Nephron progenitor cell (in vitro differentiated cells): ENCODE results near the gene NTRK3.

Experiments used
- DNase-seq: peaks from one replicate; pipeline ENCODE4 v3.0.0; 2021
- H3K27ac Mint-ChIP-seq: 2 replicates; pipeline ENCODE4 v1.8.0; 2021; ENCODE audit warnings: mild to moderate bottlenecking, moderate library complexity, mixed read lengths
- H3K27me3 Mint-ChIP-seq: 2 replicates; pipeline ENCODE4 v1.8.0; 2021; ENCODE audit warnings: mild to moderate bottlenecking, low read depth, mixed read lengths; ENCODE audit not compliant: poor library complexity
- H3K36me3 Mint-ChIP-seq: 2 replicates; pipeline ENCODE4 v1.8.0; 2021; ENCODE audit warnings: low read depth, mixed read lengths
- H3K4me1 Mint-ChIP-seq: 2 replicates; pipeline ENCODE4 v1.8.0; 2021; ENCODE audit warnings: mixed read lengths
- H3K4me3 Mint-ChIP-seq: 2 replicates; pipeline ENCODE4 v1.8.0; 2021; ENCODE audit warnings: mild to moderate bottlenecking, moderate library complexity, mixed read lengths
- H3K9me3 Mint-ChIP-seq: 2 replicates; pipeline ENCODE4 v1.8.0; 2021; ENCODE audit warnings: mild to moderate bottlenecking, moderate library complexity, mixed read lengths
- TF ChIP-seq, protein P1 (sequence below): fragments of 200-600 bp; sonication (generic); IDR thresholded peaks from 2 replicates; pipeline ENCODE4 v1.5.0; 2021; ENCODE audit warnings: antibody characterized with exemption

The NTRK3 gene

DNA sequence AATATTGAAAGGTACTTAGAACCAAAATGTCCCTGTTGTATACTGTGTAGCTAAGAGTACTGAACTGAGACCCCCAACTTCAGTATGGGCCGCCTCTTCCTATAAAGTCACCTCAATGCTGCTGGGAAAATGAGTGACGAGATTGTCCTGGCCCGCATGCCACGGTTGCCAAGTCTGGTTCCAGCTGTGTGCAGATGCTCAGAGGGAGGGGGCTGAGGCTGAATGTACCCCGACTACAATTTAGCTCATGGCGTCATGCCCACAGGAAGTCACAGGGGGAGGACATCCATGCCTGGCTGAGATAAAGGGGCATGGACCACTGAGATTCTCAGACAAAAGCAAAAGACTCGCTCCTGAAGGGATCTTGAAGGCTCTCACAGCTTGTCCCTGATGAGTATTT, 271.1 kb downstream of the NTRK3 start:
- no peak for DNase-seq
- Mint-ChIP-seq H3K27me3 (peaks cover 29% of the 10 kb centered on the region), H3K4me3 (no peak overlapping the region), H3K4me1 (no peaks in the 10 kb centered on the region), H3K27ac (no peak overlapping the region), H3K9me3 (no peaks in the 10 kb centered on the region), H3K36me3 (no peaks in the 10 kb centered on the region)
- TF ChIP-seq, protein P1, sequence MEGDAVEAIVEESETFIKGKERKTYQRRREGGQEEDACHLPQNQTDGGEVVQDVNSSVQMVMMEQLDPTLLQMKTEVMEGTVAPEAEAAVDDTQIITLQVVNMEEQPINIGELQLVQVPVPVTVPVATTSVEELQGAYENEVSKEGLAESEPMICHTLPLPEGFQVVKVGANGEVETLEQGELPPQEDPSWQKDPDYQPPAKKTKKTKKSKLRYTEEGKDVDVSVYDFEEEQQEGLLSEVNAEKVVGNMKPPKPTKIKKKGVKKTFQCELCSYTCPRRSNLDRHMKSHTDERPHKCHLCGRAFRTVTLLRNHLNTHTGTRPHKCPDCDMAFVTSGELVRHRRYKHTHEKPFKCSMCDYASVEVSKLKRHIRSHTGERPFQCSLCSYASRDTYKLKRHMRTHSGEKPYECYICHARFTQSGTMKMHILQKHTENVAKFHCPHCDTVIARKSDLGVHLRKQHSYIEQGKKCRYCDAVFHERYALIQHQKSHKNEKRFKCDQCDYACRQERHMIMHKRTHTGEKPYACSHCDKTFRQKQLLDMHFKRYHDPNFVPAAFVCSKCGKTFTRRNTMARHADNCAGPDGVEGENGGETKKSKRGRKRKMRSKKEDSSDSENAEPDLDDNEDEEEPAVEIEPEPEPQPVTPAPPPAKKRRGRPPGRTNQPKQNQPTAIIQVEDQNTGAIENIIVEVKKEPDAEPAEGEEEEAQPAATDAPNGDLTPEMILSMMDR = no peak

DNA sequence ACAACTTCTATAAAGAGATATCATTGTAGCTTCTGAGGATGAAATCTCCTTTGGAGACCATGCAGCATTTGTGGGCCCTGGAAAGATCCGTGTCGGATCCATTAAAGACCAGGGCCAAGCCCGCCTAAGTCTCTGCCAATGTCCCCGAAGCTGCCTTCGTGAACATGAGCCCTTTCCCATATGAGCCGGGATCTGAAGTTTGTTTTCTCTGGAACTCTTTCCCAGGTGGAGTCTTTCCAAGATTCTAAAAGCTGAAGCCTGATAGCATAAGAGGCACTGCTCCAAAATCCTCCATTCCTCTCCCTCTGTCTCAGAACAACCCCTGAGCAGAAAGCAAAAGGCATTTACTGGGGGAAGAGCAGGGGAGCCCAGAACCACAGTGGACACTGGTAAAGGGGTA, 274.6 kb downstream of the NTRK3 start:
- H3K4me1 Mint-ChIP-seq = no peaks in the 10 kb centered on the region

DNA sequence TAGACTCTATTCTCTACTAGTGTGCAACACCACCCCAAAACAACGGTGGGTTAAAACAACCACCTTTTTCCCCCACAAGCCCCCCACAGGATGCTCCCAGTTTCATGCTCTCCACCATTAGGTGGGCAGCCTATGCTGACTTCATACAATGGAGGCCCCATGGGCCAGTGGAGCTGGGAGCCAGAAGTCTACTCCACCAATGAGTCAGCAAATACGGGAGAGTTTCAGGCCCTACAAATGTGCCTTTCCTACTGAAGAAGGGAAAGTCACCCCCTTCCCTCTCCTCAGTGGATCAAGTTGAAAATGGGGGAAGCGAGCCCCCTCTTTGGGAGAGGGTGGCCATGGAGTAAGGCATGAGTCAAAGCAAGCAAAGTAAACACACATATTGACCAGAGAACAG, 278.6 kb downstream of the NTRK3 start:
- Mint-ChIP-seq H3K4me3 (no peak overlapping the region), H3K36me3 (no peaks in the 10 kb centered on the region), H3K27ac (no peak overlapping the region), H3K27me3 (peaks cover 31% of the 10 kb centered on the region), H3K4me1 (peaks cover 9% of the 10 kb centered on the region), H3K9me3 (no peaks in the 10 kb centered on the region)
- no peak for DNase-seq
- TF ChIP-seq, protein P1 = no peak

More for the DNA sequence above, 274.6 kb downstream of the NTRK3 start:
- Mint-ChIP-seq H3K9me3 (no peaks in the 10 kb centered on the region), H3K4me3 (no peak overlapping the region), H3K27me3 (peaks cover 37% of the 10 kb centered on the region), H3K36me3 (no peaks in the 10 kb centered on the region), H3K27ac (no peak overlapping the region)
- TF ChIP-seq, protein P1 = no peak
- DNase-seq = no peak

DNA sequence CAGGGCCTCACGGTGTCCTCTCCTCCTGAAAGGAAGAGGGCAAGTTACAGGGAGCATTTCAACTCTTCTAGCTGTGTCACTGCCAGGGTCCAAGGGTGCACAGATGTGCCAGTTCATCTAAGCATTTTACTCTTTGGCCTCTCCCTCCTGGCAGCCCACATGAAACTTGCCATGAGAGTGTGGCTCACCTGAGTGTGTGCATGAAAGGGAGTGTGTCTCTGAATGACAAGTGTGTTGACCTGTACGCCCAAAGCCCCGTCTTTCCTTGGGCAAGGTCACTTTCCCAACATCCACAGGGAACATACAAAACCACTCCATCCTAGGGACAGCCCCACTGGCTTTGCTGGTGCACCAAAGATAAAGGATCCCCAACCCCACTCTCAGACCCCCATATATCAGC, 280.0 kb downstream of the NTRK3 start:
- TF ChIP-seq, protein P1 = no peak
- Mint-ChIP-seq H3K9me3 (no peaks in the 10 kb centered on the region), H3K27me3 (peaks cover 23% of the 10 kb centered on the region), H3K4me1 (peaks cover 9% of the 10 kb centered on the region), H3K27ac (no peak overlapping the region), H3K4me3 (no peak overlapping the region), H3K36me3 (no peaks in the 10 kb centered on the region)
- DNase-seq = no peak

DNA sequence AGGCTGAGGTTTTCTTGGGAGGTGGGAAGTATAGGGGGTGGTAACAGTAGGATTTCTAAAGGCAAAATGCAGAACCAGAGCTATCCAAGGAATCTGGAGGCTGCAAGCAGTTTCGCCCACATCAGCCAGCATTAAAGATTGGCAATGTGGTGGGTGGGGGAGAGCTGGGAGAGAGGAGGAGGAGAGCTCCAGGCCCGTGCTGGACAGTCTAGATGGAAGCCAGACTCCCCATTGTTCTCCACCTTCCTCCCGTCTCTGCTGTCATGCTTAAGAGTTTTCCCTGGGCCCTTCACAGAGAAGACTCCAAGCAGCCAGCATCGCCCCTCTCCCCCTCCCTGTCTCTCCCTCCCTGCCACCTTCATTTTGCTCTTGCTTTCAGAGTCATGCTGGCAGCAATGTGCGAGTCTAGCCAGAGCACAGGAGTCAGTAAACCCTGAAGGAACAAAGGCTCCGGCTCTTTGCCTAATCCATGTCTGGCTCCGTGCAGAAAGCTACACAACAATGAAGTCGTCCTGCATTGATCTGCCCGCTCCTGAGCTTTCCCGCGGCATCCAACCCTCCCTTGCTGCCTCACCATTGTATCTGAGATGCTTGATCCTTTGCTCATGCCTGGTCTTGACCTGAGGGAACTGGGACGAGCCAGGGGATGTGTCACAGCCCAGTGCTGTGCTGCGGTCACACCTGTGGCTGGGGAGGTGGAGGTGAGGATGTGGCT, 282.9 kb downstream of the NTRK3 start:
- Mint-ChIP-seq H3K27ac (no peak overlapping the region), H3K4me1 (peaks cover 9% of the 10 kb centered on the region), H3K4me3 (no peak overlapping the region), H3K27me3 (peaks cover 16% of the 10 kb centered on the region), H3K36me3 (no peaks in the 10 kb centered on the region), H3K9me3 (no peaks in the 10 kb centered on the region)
- TF ChIP-seq, protein P1 = no peak
- DNase-seq = no peak

DNA sequence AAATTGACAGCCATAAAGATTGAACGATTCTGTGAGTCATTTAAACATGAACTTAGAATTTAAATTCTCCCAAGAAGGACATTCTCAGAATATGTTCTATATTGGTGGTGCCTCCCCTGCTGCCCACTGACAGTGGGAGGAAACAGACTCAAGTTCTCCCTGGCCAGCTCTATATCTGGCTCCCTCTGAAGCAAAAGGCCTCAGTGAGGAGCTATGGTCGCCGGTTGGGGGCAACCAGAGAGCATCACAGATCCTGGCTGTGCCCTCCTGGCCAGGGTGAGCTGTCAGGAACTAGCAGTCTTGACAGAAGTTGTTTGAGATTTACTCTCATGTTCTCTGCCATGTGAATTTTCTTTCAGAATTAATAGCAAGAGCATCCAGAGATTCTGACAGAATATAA, 285.5 kb downstream of the NTRK3 start:
- Mint-ChIP-seq H3K9me3 (no peaks in the 10 kb centered on the region), H3K27ac (no peak overlapping the region), H3K27me3 (peaks cover 8% of the 10 kb centered on the region), H3K4me3 (no peak overlapping the region), H3K4me1 (peaks cover 9% of the 10 kb centered on the region), H3K36me3 (no peaks in the 10 kb centered on the region)
- DNase-seq = no peak
- TF ChIP-seq, protein P1 = no peak
